ENCODE results near the gene HEPH.
"Not testable (repeated sequence)": the region's sequence is repeated elsewhere in the genome, so short reads cannot be mapped to it uniquely, and the experiment has no call there.

The HEPH gene

GRCh38 chrX:66233209-66233608, 69.2 kb downstream of the HEPH start:
- DNase-seq, result no peak

GRCh38 chrX:66233904-66234303, 69.9 kb downstream of the HEPH start:
- not testable (repeated sequence) for DNase-seq

GRCh38 chrX:66255359-66255967, 91.4 kb downstream of the HEPH start:
- no peak for DNase-seq

GRCh38 chrX:66262807-66263206, 98.8 kb downstream of the HEPH start:
- no peak for DNase-seq

Measured in NCI-H2029 treated with DMSO at 0.1 percent for 48 hours (cell line).